BLaER1 (cell line): ENCODE measurements around the gene BTBD9.

ENCODE experiments used
- H3K27ac ChIP-seq: shearing (Covaris generic); formaldehyde crosslinking; 2 replicates; pipeline ENCODE4 v1.8.1; 2022
- H3K27me3 ChIP-seq: shearing (Covaris generic); formaldehyde crosslinking; 2 replicates; pipeline ENCODE4 v1.8.1; 2022
- H3K36me3 ChIP-seq: shearing (Covaris generic); formaldehyde crosslinking; 2 replicates; pipeline ENCODE4 v1.8.1; 2022
- H3K4me1 ChIP-seq: shearing (Covaris generic); formaldehyde crosslinking; 2 replicates; pipeline ENCODE4 v1.8.1; 2022
- H3K4me2 ChIP-seq: shearing (Covaris generic); formaldehyde crosslinking; 2 replicates; pipeline ENCODE4 v1.8.1; 2022
- H3K4me3 ChIP-seq: shearing (Covaris generic); formaldehyde crosslinking; 2 replicates; pipeline ENCODE4 v1.8.1; 2022
- H3K9ac ChIP-seq: shearing (Covaris generic); formaldehyde crosslinking; 2 replicates; pipeline ENCODE4 v1.8.1; 2022
- H3K9me3 ChIP-seq: shearing (Covaris generic); formaldehyde crosslinking; 2 replicates; pipeline ENCODE4 v1.8.1; 2022
- H4K20me1 ChIP-seq: shearing (Covaris generic); formaldehyde crosslinking; 2 replicates; pipeline ENCODE4 v1.8.1; 2022
- Cebpa-rat ChIP-seq: shearing (Covaris generic); IDR thresholded peaks from 2 replicates; pipeline ENCODE4 v1.8.1; 2022

Gene BTBD9

DNA sequence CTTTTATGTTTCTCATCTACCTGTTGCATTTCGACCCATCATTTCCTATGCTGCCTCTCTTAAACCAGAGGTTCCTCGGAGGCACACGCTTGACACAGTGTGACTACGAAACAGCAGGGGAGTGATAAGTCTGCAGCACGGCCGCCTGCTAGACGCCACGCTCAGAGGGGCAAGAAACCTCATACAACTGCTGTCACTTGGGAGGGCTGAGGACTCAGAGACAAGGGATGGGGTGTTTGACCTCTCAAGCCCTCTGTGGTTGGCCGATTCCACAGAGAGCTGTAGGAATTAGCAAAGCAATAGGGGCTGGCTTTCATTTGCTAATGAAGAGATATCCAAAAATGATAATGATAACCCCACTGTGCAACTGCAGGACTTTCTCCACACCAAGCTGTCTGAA lies 447.7 kb downstream of the BTBD9 start:
- no peaks in the 10 kb centered on the region for H3K27me3 ChIP-seq
- no peak overlapping the region for H3K4me3 ChIP-seq
- H3K27ac ChIP-seq: no peak overlapping the region
- no peak overlapping the region for H3K4me2 ChIP-seq
- no peaks in the 10 kb centered on the region for H3K36me3 ChIP-seq
- H4K20me1 ChIP-seq: no peaks in the 10 kb centered on the region
- TF ChIP-seq Cebpa-rat: no peak
- no peak overlapping the region for H3K9ac ChIP-seq
- no peaks in the 10 kb centered on the region for H3K9me3 ChIP-seq
- no peaks in the 10 kb centered on the region for H3K4me1 ChIP-seq

DNA sequence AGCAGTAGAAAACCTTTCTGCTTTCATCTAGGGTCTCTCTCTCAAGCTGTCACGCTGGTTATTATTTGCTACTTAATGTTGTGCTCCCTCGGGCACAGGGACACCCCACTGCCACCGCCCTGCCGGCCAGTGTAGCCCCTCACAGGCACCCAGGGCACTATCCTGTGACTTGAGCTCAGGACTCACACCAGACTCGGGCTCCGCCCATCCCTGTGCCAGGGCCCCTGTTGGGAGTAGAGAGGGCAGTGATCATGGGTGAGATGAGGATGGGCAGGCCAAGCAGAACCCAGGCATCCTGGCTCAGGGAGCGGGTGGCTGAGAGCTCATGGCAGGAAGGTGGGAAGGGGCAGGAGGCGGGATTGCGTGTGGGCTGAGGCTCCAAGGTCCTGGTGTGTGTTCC lies 448.3 kb downstream of the BTBD9 start:
- no peak for TF ChIP-seq Cebpa-rat
- Histone ChIP-seq H3K4me2 (no peak overlapping the region), H3K4me1 (no peaks in the 10 kb centered on the region), H3K9me3 (no peaks in the 10 kb centered on the region), H3K9ac (no peak overlapping the region), H3K36me3 (no peaks in the 10 kb centered on the region), H4K20me1 (no peaks in the 10 kb centered on the region), H3K4me3 (no peak overlapping the region), H3K27me3 (no peaks in the 10 kb centered on the region), H3K27ac (no peak overlapping the region)

DNA sequence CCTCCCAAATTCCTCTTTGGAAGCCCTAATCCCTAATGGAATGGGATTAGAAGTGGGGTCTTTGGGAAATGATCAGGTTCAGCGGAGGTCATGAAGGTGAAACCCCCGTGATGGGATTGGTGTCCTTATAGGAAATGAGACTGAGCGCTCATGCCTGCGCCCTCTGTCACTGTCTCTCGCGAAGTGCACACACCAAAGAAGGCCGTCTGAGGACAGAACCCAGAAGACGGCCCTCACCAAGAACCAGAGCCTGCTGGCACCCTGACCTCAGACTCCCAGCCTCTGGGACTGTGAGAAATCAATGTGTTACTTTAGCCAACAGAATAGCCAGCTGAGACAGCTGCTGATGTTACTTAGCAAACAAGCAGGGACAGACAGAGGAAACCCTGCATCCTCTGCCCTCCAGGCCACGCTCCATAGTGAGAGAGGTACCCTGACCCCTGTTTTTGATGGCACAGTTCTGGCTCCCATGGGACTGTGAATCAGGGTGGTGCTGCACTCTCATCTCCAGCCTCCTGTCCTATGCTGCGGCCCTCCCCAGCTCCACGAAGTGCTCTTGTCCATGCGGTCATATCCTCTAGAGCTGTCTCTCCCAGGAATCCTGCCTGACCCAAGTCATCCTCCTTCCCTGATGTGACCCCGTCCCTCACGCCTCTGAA lies 450.9 kb downstream of the BTBD9 start:
- no peak overlapping the region for H3K4me3 ChIP-seq
- no peak overlapping the region for H3K4me2 ChIP-seq
- no peak for TF ChIP-seq Cebpa-rat
- H3K36me3 ChIP-seq: no peaks in the 10 kb centered on the region
- no peak overlapping the region for H3K9ac ChIP-seq
- no peak overlapping the region for H3K27ac ChIP-seq
- H3K4me1 ChIP-seq: no peaks in the 10 kb centered on the region
- no peaks in the 10 kb centered on the region for H4K20me1 ChIP-seq
- H3K9me3 ChIP-seq: no peaks in the 10 kb centered on the region
- H3K27me3 ChIP-seq: no peaks in the 10 kb centered on the region

DNA sequence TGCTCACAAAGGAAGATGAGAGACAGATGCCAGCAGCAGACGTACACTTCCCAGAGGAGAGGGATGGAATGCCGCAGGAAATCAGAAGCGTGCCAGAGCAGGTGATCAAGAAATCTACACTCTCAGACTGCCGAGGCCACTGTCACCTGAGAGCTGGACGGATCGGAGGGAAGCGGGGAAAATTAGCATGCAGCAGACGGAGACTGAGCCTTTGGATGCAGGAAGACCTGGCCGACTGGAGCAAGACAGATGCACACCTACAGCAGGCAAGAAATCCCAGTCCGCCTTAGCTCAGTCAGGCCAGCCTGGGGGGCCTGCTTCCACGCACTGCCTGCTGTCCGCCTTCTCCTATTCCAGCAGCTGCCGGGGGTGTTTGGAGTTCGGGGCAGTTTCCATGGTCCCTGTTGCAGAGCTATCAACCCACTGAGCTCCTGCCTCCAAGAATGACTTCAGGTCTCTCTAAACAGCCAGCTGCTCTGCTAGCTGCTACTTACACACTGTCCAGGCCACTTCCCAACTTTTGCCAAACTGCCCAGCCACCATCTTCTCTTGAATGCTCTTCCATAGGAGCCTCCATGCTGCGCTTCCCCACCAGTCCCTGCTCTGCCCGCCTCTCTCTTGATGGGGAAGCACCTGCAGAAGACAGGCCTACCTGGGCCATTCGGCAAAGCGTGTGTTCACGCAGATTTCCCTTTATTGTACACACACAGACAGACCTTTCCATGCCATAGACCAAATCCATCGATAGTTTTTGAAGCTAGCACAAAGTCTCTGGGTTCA lies 451.7 kb downstream of the BTBD9 start:
- TF ChIP-seq Cebpa-rat: no peak
- H4K20me1 ChIP-seq: no peaks in the 10 kb centered on the region
- H3K27ac ChIP-seq: no peak overlapping the region
- no peaks in the 10 kb centered on the region for H3K27me3 ChIP-seq
- H3K36me3 ChIP-seq: no peaks in the 10 kb centered on the region
- no peaks in the 10 kb centered on the region for H3K4me1 ChIP-seq
- H3K4me3 ChIP-seq: no peak overlapping the region
- H3K9ac ChIP-seq: no peak overlapping the region
- no peak overlapping the region for H3K4me2 ChIP-seq
- H3K9me3 ChIP-seq: no peaks in the 10 kb centered on the region

DNA sequence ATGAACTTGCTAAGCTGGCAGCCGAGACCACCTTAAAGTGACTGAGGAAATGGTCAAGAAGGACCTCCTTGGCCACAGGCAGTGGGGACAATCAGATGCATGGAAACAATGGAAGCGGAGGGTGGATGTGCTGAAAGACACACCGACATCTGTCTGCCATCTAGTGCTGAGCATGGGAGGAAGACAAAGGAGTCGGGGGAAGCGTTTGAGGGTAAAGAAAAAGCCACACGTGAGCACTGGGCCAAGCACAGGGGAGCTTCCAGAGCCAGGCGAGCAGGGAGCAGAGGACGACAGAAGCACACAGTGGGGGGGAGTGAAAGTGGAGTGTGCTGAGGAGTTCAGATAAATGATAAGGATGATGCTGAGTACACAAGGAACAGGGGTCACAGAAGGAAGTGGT lies 452.4 kb downstream of the BTBD9 start:
- Histone ChIP-seq H3K4me3 (no peak overlapping the region), H3K9ac (no peak overlapping the region), H4K20me1 (no peaks in the 10 kb centered on the region), H3K4me2 (no peak overlapping the region), H3K27ac (no peak overlapping the region), H3K27me3 (no peaks in the 10 kb centered on the region), H3K9me3 (no peaks in the 10 kb centered on the region), H3K36me3 (no peaks in the 10 kb centered on the region), H3K4me1 (no peaks in the 10 kb centered on the region)
- TF ChIP-seq Cebpa-rat: no peak

DNA sequence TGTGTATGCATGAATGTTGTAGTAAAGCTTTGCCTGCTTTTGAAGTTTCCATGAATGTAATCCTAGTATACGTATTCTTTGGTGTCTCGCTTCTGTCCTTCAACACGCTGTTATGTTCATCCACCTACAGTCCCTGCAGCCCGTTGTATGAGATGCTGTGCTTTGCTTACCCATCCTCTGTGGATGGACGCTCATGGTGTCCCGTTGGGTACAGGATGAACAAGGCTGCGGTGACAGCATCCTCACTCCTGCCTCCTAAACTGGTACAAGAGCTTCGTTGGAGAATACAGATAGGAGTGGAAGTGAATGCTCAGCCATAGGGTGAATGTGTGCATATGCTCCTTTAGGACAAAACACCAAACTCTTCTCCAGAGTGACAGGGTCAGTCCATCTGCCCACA lies 454.0 kb downstream of the BTBD9 start:
- TF ChIP-seq Cebpa-rat: no peak
- Histone ChIP-seq H3K36me3 (no peaks in the 10 kb centered on the region), H3K4me3 (no peak overlapping the region), H3K27me3 (no peaks in the 10 kb centered on the region), H4K20me1 (no peaks in the 10 kb centered on the region), H3K4me1 (no peaks in the 10 kb centered on the region), H3K4me2 (no peak overlapping the region), H3K27ac (no peak overlapping the region), H3K9ac (no peak overlapping the region), H3K9me3 (no peaks in the 10 kb centered on the region)

DNA sequence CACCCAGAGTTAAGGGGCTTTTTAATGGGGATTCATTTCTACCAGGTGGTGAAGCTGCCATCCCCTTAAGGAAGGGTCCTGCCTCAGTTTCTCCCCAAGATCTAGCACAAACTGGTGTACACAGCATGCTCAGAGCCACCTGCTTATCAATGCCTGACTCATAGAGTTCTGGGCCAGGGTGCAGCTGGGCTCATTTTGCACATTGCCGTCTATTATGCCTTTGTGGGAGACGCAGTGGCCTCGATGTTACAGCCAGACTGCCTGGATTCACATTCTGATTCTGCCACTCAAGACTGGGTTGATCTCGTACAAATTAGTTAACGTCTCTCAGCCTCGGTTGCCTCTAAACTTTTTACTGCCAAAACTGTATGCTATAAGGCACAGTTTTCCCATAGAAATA lies 454.5 kb downstream of the BTBD9 start:
- H3K27me3 ChIP-seq: no peaks in the 10 kb centered on the region
- H3K9ac ChIP-seq: no peak overlapping the region
- H4K20me1 ChIP-seq: no peaks in the 10 kb centered on the region
- H3K36me3 ChIP-seq: no peaks in the 10 kb centered on the region
- H3K4me2 ChIP-seq: no peak overlapping the region
- no peaks in the 10 kb centered on the region for H3K9me3 ChIP-seq
- TF ChIP-seq Cebpa-rat: no peak
- H3K27ac ChIP-seq: no peak overlapping the region
- no peak overlapping the region for H3K4me3 ChIP-seq
- no peaks in the 10 kb centered on the region for H3K4me1 ChIP-seq

DNA sequence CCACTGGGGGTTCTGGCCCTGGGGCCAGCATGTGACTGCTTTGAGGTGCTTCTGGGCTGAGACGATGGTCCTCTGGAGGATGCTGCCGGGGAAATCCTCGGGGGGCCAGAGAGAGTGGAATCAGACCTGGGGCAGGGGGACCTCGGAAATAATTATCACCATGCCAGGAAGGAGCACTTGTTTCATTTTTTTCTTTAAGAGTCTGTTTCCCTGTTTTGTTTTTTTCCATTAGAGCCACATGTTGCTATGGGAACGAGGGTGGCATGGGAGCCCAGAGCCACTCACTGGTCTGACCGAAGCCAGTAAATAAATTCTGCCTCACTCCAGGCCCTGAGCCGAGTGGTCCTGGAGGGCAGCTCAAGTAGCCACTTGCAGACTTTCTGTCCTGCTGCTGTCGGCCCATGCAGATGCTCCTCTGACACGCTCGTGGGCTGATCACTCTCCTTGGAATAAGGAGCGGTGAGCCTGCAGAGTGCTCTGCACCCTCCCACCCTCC lies 455.1 kb downstream of the BTBD9 start:
- Histone ChIP-seq H4K20me1 (no peaks in the 10 kb centered on the region), H3K4me3 (no peak overlapping the region), H3K9me3 (no peaks in the 10 kb centered on the region), H3K27me3 (no peaks in the 10 kb centered on the region), H3K4me2 (no peak overlapping the region), H3K27ac (no peak overlapping the region), H3K36me3 (no peaks in the 10 kb centered on the region), H3K4me1 (no peaks in the 10 kb centered on the region), H3K9ac (no peak overlapping the region)
- TF ChIP-seq Cebpa-rat: no peak

DNA sequence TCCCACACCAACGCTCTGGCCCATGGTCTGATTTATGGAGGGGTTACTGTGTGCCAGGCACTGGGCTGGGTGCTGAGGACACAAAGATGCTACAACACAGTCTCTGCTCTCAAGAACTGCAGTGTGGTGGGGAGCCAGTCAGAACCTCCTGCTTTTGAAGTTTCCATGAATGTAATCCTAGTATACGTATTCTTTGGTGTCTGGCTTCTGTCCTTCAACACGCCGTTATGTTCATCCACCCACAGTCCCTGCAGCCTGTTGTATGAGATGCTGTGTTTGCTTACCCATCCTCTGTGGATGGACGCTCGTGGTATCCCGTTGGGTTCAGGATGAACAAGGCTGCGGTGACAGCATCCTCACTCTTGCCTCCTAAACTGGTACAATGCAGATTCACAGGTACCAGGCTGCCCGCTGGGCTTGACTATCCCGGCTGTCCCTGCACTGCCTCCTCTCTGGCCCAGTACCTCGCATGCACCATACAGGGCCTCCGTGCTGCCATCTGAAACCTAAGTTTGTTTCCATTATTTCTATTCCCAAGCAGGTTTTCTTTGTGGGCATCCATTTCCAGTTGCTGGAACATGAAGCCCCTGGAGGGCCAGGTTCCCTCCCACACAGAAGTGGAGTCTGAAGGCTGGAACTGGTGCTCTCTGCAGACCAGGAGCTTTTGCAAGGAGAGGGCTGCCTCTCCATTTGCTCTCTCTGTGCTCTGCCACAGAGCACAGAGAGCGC lies 455.7 kb downstream of the BTBD9 start:
- H3K9me3 ChIP-seq: no peaks in the 10 kb centered on the region
- H3K4me2 ChIP-seq: no peak overlapping the region
- H3K4me3 ChIP-seq: no peak overlapping the region
- no peak overlapping the region for H3K27ac ChIP-seq
- no peaks in the 10 kb centered on the region for H3K4me1 ChIP-seq
- H3K36me3 ChIP-seq: no peaks in the 10 kb centered on the region
- no peak for TF ChIP-seq Cebpa-rat
- H3K9ac ChIP-seq: no peak overlapping the region
- no peaks in the 10 kb centered on the region for H3K27me3 ChIP-seq
- no peaks in the 10 kb centered on the region for H4K20me1 ChIP-seq

DNA sequence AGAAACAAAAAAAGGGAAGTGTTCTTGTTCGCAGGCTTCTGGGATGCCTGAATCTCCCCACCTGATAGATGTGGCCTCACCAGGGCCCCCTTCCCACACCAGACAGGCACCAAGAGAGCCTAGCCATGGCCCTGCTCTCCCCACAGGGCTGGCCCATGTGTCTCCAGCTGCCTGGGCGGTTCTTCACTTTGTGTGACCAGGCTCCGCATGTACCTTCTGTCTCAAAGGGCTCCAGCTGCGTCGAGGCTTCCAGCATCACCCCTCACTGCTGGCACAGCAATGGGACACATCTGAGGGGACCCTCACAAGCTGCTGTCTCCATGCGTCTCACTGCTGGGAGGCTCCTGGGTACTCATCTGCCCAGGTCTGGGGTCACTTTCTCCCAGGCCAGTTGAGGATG lies 457.3 kb downstream of the BTBD9 start:
- Histone ChIP-seq H3K9ac (no peak overlapping the region), H3K9me3 (no peaks in the 10 kb centered on the region), H3K4me3 (no peak overlapping the region), H3K4me2 (no peak overlapping the region), H3K27me3 (no peaks in the 10 kb centered on the region), H4K20me1 (no peaks in the 10 kb centered on the region), H3K36me3 (no peaks in the 10 kb centered on the region), H3K27ac (no peak overlapping the region), H3K4me1 (no peaks in the 10 kb centered on the region)
- no peak for TF ChIP-seq Cebpa-rat
